Measurements from ENCODE around the gene SAV1. TPM values are rescaled to one million over a fixed set of nuclear protein-coding genes. Genes with fewer than 3 reads are reported as not detected.
"Not testable (repeated sequence)": the region's sequence is repeated elsewhere in the genome, so short reads cannot be mapped to it uniquely, and the experiment has no call there.

The SAV1 gene
- total RNA-seq = 10 to 100 TPM; 14.4 to 15.2 TPM

DNA sequence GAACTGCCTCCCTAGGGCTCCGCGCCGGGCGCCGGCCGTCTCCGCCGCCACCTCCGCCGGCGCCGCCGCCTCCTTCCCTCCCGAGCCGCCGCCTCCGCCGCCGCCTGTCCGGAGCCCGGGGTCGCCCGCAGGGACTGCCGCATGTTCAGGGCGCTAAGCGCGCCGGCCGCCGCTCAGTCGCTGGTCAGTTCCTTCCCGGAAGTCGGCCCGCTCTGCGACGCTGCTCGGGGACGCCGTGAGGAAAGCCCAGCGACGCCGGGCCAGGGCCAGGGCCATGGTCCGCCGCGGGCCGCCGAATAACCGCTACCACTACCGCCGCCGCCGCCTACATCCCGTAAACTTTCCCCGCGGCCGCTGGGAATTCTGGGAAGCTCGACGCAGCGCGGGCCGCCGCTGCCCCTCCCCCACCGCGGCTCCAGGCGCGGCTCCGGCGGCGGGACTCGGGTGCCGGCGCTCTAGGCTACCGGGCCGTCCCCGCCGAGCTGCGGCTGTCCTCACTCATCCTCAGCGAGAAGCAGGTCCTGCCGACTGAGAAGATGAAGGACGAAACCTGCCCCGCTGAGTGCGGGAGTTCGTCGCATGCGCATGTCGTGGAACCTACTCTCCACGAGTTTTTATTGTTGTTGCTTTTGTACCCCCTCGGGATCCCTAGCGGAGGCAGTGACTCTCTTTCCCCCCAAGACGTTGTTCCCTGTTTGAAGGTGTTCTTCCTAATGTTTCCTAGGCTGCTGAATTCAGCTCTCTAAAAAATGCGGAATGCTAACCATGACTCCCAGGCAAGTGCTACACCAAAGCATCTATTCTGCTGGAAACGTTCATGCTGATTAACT lies at the start of gene SAV1:
Gene SAV1, minus strand, starts transcription at position 311 of the 830 bp plus-strand sequence. CDS start 339 bp downstream, outside the sequence.
- peak within 1 kb of the TSS; percentile 66 for H3K27ac Mint-ChIP-seq
- no peak within 1 kb of the TSS for H3K4me3 Mint-ChIP-seq
- peak; percentile 51 for DNase-seq
- peaks cover 13% of the 10 kb centered on the region for H3K4me1 Mint-ChIP-seq
- H3K27me3 Mint-ChIP-seq = no peaks in the 10 kb centered on the region
- H3K36me3 Mint-ChIP-seq = peaks cover 10% of the 10 kb centered on the region
- H3K9me3 Mint-ChIP-seq = no peaks in the 10 kb centered on the region

DNA sequence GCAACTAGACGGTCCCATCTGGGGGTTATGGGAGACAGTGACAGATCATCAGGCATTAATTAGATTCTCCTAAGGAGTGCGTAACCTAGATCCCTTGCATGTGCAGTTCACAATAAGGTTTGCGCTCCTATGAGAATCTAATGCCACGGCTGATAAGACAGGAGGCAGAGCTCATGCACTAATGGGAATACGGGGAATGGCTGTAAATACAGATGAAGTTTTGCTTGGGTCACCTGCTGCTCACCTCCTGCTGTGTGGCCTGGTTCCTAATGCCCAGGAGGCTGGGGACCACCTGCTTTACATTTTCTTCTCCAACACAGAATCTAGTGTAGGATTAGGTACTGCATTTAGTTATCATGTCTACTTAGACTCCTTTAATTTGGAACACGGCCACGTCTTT lies 49.7 kb upstream of the SAV1 start:
- peaks cover 3% of the 10 kb centered on the region for H3K36me3 Mint-ChIP-seq
- H3K9me3 Mint-ChIP-seq = no peaks in the 10 kb centered on the region
- no peaks in the 10 kb centered on the region for H3K27me3 Mint-ChIP-seq
- no peak overlapping the region for H3K27ac Mint-ChIP-seq
- H3K4me1 Mint-ChIP-seq = no peaks in the 10 kb centered on the region
- H3K4me3 Mint-ChIP-seq = no peak overlapping the region
- DNase-seq = no peak

DNA sequence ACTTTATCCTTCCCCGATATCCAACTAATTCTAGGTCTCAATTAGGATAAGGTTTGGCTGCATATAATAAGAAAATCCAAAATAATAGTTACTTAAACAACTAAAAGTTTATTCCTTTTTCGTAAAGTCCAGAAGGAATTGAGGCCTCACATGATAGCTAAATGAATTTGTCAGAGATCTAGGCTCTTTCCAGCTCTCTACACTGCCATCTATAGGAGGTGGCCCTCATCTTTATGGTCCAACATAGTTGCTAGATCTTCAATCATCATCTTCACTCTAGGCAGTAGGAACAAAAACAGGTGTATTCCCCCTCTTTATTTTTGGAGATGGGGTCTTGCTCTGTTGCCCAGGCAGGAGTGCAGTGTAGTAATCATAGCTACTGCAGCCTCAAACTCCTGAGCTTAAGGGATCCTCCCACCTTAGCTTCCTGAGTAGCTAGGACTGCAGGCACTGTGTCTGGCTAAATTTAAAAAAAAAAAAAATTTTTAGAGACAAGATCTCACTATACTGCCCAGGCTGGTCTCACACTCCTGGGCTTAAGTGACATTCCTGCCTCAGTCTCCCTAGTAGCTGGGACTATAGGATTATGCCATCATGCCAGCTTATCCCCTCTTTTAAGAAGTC lies 46.5 kb upstream of the SAV1 start:
- no peak overlapping the region for H3K27ac Mint-ChIP-seq
- no peaks in the 10 kb centered on the region for H3K9me3 Mint-ChIP-seq
- no peak for DNase-seq
- no peaks in the 10 kb centered on the region for H3K4me1 Mint-ChIP-seq
- H3K4me3 Mint-ChIP-seq = no peak overlapping the region
- H3K36me3 Mint-ChIP-seq = no peaks in the 10 kb centered on the region
- no peaks in the 10 kb centered on the region for H3K27me3 Mint-ChIP-seq

DNA sequence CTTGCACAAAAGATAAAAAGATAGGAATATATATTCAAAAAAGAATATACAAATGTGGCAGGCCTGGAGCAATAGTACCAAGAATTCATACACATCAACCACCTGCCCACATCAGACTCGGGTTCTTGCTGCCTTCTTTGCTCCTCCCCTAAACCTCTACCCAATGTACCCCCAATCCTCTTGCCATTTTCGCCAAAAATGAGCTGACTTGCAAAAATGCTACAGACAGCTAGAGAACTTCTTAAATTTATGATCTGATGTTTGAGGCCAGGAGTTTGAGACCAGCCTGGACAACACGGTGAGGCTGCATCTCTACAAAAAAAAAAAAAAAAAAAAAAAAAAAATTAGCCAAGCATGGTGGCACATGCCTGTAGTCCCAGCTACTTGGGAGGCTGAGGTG lies 42.9 kb upstream of the SAV1 start:
- H3K27ac Mint-ChIP-seq = no peak overlapping the region
- H3K36me3 Mint-ChIP-seq = no peaks in the 10 kb centered on the region
- H3K27me3 Mint-ChIP-seq = no peaks in the 10 kb centered on the region
- H3K4me1 Mint-ChIP-seq = no peaks in the 10 kb centered on the region
- no peaks in the 10 kb centered on the region for H3K9me3 Mint-ChIP-seq
- DNase-seq = no peak
- H3K4me3 Mint-ChIP-seq = no peak overlapping the region

DNA sequence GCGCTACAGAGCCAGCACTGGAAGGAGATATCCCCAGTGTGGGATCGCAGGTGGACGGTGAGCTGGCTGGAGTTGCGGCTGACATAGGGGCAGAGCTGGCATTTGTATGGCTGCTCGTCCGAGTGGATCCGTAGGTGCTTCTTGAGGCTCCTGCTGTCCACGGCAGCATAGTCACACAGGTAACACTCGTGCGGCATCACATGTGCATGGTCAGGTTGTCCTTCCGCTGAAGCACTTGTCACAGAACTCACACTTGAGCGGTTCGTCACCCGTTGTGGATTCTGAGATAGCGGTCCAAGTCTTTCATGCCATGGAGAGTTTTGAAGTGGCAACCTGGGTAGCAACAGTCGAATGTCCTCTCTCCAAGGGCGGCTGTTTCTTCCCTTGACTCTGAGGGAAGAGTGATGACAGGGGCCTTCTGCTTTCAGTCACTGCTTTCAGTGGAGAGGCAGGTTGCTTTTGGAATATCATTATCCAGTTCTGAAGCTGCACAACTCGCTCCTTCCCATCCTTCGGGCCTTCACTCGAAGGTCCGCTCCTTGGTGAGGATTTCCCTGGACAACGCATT lies 37.0 kb upstream of the SAV1 start:
- Mint-ChIP-seq H3K9me3 (no peaks in the 10 kb centered on the region), H3K4me3 (no peak overlapping the region), H3K4me1 (no peaks in the 10 kb centered on the region), H3K27me3 (peaks cover 9% of the 10 kb centered on the region), H3K36me3 (peaks cover 2% of the 10 kb centered on the region), H3K27ac (no peak overlapping the region)
- no peak for DNase-seq

DNA sequence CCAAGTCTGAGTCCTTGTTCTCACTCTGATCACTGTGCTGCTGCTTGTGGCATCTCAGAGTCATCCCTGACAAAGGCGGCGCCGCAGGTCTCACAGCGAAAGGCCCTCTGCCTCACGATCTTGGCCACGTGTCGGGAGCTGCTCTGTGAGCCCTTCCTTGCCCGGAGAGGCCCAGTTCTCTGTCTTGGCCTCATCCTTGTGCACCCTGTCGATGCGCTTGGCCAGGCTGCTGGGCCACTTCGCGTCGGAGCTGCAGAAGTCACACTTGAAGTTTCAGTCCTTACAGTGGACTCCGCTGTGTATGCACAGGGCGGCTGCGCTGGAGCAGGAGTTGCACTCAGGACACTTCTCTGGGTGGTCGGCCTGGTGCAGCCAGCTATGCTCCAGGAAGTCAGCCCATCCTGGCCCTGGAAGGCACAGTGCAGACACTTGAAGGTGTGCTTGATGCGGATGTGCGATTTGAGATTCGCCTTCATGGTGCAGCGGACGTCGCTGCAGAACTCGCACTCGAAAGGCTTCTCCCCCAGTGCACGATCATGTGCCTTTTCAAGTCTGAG lies 36.4 kb upstream of the SAV1 start:
- DNase-seq = no peak
- Mint-ChIP-seq H3K36me3 (peaks cover 2% of the 10 kb centered on the region), H3K9me3 (no peaks in the 10 kb centered on the region), H3K27me3 (peaks cover 15% of the 10 kb centered on the region), H3K4me3 (no peak overlapping the region), H3K27ac (no peak overlapping the region), H3K4me1 (no peaks in the 10 kb centered on the region)

DNA sequence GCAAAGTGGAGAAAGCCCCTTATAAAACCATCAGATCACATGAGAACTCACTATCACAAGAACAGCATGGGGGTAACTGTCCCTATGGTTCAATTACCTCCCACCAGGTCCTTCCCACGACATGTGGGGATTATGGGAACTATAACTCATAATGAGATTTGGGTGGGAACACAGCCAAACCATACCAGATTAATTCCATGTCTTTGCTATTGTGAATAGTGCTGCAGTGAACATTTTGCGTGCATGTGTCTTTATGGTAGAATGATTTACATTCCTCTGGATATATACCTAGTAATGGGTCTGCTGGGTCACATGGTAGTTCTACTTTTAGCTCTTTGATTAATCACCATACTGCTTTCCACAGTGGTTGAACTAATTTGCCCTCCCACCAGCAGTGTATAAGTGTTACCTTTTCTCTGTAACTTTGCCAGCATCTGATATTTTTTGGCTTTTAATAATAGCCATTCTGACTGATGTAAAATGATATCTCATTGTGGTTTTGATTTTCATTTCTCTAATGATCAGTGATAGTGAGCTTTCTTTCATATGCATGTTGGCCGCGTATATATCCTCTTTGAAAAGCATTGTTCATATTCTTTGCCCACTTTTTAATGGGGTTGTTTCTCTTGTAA lies 29.7 kb upstream of the SAV1 start:
- H3K27ac Mint-ChIP-seq = no peak overlapping the region
- H3K4me1 Mint-ChIP-seq = no peaks in the 10 kb centered on the region
- H3K27me3 Mint-ChIP-seq = peaks cover 15% of the 10 kb centered on the region
- no peak overlapping the region for H3K4me3 Mint-ChIP-seq
- H3K36me3 Mint-ChIP-seq = peaks cover 2% of the 10 kb centered on the region
- peaks cover 8% of the 10 kb centered on the region for H3K9me3 Mint-ChIP-seq
- no peak for DNase-seq

DNA sequence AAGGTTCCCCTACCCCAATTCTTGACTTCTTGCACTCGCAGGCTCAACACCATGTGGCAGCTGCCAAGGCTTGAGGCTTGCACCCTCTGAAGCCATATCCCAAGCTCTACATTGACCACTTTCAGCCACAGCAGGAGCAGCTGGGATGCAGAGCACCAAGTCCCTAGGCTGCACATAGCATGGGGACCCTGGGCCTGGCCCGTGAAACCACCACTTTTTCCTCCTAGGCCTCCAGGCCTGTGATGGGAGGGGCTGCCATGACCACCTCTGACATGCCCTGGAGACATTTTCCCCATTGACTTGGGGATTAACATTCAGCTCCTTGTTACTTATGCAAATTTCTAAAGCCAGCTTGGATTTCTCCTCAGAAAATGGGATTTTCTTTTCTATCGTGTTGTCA lies 26.2 kb upstream of the SAV1 start:
- peaks cover 18% of the 10 kb centered on the region for H3K9me3 Mint-ChIP-seq
- not testable (repeated sequence) for H3K36me3 Mint-ChIP-seq, H3K4me3 Mint-ChIP-seq, H3K27ac Mint-ChIP-seq, H3K27me3 Mint-ChIP-seq, H3K4me1 Mint-ChIP-seq, DNase-seq

DNA sequence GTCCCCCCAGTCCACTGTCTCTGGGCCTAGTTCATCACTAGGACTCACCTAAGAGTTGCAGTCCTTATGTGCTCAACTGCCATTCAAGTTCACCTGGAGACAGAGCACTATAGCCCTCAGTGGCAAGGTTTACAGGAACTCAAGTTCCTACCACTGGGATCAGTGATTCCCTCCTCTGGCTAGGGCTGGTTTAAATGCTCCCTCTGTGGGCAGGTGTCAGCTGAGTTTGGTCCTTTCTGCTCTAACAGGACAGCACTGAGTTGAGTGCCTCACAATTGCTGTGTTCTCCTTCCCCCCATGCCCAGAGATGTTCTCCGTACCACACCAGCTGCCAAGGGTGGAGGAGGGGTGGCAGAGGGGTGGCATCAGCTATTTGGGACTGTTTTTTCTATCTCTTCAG lies 20.8 kb upstream of the SAV1 start:
- peaks cover 2% of the 10 kb centered on the region for H3K36me3 Mint-ChIP-seq
- no peaks in the 10 kb centered on the region for H3K4me1 Mint-ChIP-seq
- DNase-seq = no peak
- no peak overlapping the region for H3K4me3 Mint-ChIP-seq
- H3K9me3 Mint-ChIP-seq = peaks cover 14% of the 10 kb centered on the region
- no peaks in the 10 kb centered on the region for H3K27me3 Mint-ChIP-seq
- no peak overlapping the region for H3K27ac Mint-ChIP-seq

DNA sequence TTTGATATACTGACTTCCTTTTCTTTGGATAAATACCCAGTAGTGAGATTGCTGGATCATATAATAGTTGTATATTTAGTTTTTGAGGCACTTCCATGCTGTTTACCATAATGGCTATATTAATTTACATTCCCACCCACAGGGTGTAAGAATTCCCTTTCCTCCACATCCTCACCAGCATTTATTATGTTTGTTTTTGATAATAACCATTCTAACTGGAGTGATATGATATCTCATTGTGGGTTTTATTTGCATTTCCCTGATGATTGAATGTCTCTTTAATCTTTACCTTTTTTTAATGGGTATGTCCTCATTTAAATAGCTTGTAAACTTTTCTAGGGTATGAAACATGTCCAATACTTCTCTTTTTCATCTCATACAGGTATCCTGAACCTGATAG lies 11.6 kb upstream of the SAV1 start:
- no peaks in the 10 kb centered on the region for H3K27me3 Mint-ChIP-seq
- H3K27ac Mint-ChIP-seq = no peak overlapping the region
- no peak for DNase-seq
- no peaks in the 10 kb centered on the region for H3K9me3 Mint-ChIP-seq
- peaks cover 15% of the 10 kb centered on the region for H3K4me1 Mint-ChIP-seq
- H3K4me3 Mint-ChIP-seq = no peak overlapping the region
- H3K36me3 Mint-ChIP-seq = no peaks in the 10 kb centered on the region

DNA sequence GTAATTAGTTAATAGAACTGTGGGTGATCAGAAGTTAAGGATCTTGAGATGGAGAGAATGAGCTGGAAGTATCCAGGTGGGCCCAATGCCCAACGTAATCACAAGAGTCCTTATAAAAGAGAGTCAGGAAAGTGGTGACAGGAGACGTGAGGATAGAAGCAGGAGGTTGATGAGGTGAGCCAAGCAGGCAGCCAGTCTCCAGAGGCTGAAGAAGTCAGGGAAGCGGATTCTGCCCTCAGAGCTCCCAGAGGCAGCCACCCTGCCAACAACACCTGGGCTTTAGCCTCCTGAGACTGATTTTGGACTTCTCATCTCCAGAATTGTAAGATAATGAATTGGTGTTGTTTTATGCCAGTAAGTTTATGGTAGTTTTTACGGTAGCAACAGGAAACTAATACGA lies 10.1 kb upstream of the SAV1 start:
- H3K27me3 Mint-ChIP-seq = no peaks in the 10 kb centered on the region
- peak overlapping the region; percentile 7 for H3K4me3 Mint-ChIP-seq
- peaks cover 15% of the 10 kb centered on the region for H3K4me1 Mint-ChIP-seq
- DNase-seq = no peak
- no peak overlapping the region for H3K27ac Mint-ChIP-seq
- no peaks in the 10 kb centered on the region for H3K9me3 Mint-ChIP-seq
- no peaks in the 10 kb centered on the region for H3K36me3 Mint-ChIP-seq

DNA sequence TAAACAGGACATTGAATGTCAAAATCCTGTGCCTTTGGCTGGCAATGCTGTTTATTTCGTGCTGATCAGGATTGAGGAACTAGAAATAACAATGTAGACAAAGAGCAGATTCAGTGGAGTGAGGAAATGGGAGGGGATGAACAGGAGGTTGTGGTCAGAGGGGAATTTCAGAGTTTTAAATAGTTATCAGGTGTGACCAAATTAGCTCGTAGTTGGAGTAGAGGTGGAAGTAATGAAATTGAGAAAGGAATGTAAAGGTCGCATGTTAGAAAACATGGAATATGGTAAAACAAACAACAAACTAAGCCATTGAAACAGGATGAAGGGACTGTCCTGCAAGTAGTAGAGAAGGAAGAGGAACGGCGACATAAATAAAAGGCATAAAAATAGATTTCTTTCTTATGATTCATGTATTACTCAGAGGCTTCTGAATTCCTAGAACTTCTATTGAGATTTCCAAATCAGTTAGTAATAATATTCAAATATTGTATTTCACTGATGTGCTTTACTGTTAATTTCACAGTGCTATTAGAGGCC lies 9.5 kb upstream of the SAV1 start:
- Mint-ChIP-seq H3K27me3 (no peaks in the 10 kb centered on the region), H3K4me1 (peaks cover 15% of the 10 kb centered on the region), H3K27ac (peak overlapping the region; percentile 66), H3K9me3 (no peaks in the 10 kb centered on the region), H3K36me3 (no peaks in the 10 kb centered on the region), H3K4me3 (peak overlapping the region; percentile 41)
- DNase-seq = no peak

DNA sequence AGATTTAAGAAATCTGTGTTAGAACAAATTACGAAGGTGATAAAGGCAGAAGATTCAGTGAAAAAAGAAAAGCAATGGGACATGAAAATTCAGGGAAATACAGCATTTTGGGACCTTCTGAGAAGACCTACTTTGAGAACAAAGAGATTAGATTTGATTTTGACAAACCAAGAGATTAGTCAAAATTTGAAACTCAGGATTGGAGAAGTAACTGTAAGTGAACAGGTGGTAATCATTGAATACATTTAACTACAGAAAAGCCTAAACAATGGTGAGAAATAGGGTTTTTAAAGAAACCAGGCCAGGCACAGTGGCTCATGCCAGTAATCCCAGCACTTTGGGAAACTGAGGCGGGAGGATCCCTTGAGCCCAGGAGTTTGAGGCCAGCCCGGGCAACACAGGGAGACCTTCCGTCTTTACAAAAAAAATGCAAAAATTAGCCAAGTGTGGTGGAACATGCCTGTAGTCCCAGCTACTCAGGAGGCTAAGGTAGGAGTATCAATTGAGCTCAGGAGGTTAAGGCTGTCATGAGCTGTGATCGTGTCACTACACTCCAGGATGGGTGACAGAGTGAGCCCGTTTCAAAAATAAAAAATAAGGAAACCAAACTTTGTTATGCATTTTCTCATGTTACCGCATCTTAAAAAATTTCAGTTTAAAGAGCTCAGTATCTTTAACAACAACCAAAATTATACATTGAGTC lies 8.9 kb upstream of the SAV1 start:
- peak overlapping the region; percentile 41 for H3K4me3 Mint-ChIP-seq
- H3K27ac Mint-ChIP-seq = peak overlapping the region; percentile 66
- no peaks in the 10 kb centered on the region for H3K36me3 Mint-ChIP-seq
- no peaks in the 10 kb centered on the region for H3K9me3 Mint-ChIP-seq
- DNase-seq = no peak
- no peaks in the 10 kb centered on the region for H3K27me3 Mint-ChIP-seq
- peaks cover 15% of the 10 kb centered on the region for H3K4me1 Mint-ChIP-seq

DNA sequence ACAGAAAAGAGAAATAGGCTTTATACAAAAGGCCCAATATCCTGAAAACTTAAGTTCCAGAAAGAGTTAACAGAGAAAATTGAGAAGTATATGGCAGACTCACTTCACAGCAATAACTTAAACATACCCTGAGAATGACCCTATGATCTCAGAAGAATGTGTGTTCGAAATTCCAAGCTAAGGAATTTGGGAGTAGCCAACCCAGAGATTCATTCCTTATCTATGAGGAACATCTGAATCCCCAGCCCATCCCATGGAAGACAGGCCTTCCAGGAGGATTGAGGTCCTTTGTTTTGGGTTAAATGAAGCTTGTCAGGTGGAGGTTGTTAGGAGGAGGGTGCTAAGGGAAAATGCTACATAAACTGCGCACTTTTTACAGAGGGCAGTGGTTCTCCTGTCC lies 7.5 kb upstream of the SAV1 start:
- no peak for DNase-seq
- no peak overlapping the region for H3K4me3 Mint-ChIP-seq
- peaks cover 15% of the 10 kb centered on the region for H3K4me1 Mint-ChIP-seq
- no peaks in the 10 kb centered on the region for H3K27me3 Mint-ChIP-seq
- no peaks in the 10 kb centered on the region for H3K9me3 Mint-ChIP-seq
- H3K27ac Mint-ChIP-seq = no peak overlapping the region
- H3K36me3 Mint-ChIP-seq = no peaks in the 10 kb centered on the region
